Activated CD8-positive, alpha-beta memory T cell treated with anti-CD3 and anti-CD28 coated beads for 36 hours (primary cell): ENCODE results near the gene CTCFL. TPM values are rescaled to one million over a fixed set of nuclear protein-coding genes. Genes with fewer than 3 reads are reported as not detected.

Source experiments
- CTCF ChIA-PET: fragments of 350-600 bp; sonication (Branson Sonifier 250); formaldehyde crosslinking; loops from one replicate; lab custom pipeline; 2021; ENCODE audit warnings: antibody characterized with exemption; lab: Charles Lee
- POLR2A ChIA-PET: fragments of 350-600 bp; sonication (Branson Sonifier 250); formaldehyde crosslinking; loops from one replicate; lab custom pipeline; 2021; ENCODE audit warnings: antibody characterized with exemption; lab: Charles Lee
- total RNA-seq, 2 experiments: library from RNA; stranded (reverse); gene quantifications; one replicate each; pipeline ENCODE4 v1.2.3, GENCODE V29; 2021

The CTCFL gene
- not detected for total RNA-seq

- POLR2A ChIA-PET, result no interaction called here
- CTCF ChIA-PET, result no interaction called here
Observed at GRCh38 chr20:57524511-57525176, at the start of gene CTCFL. CTCFL (minus strand) TSS chr20:57525140; CDS start chr20:57524205, 935 bp downstream.

- ChIA-PET CTCF (no interaction called here), POLR2A (no interaction called here)
Observed at GRCh38 chr20:57573894-57574293, 49.0 kb upstream of the CTCFL start.

GRCh38 chr20:57573242-57573641, 48.3 kb upstream of the CTCFL start:
- ChIA-PET CTCF (no interaction called here), POLR2A (no interaction called here)

GRCh38 chr20:57571782-57572416, 47.0 kb upstream of the CTCFL start:
- ChIA-PET CTCF (no interaction called here), POLR2A (no interaction called here)

- CTCF ChIA-PET, result no interaction called here
- POLR2A ChIA-PET, result no interaction called here
Observed at GRCh38 chr20:57570920-57571319, 46.0 kb upstream of the CTCFL start.

GRCh38 chr20:57570145-57570850, 45.4 kb upstream of the CTCFL start:
- ChIA-PET CTCF (no interaction called here), POLR2A (no interaction called here)

- POLR2A ChIA-PET, result no interaction called here
- CTCF ChIA-PET, result no interaction called here
Observed at GRCh38 chr20:57568960-57569359, 44.0 kb upstream of the CTCFL start.

- CTCF ChIA-PET, result no interaction called here
- POLR2A ChIA-PET, result no interaction called here
Observed at GRCh38 chr20:57568088-57568896, 43.4 kb upstream of the CTCFL start.

GRCh38 chr20:57567471-57568079, 42.6 kb upstream of the CTCFL start:
- CTCF ChIA-PET, result interaction anchor here (0.6 kb wide), 1 partner anchor 27 kb away, joined by 3 read pairs; no protein-coding TSS in a partner anchor
- POLR2A ChIA-PET, result no interaction called here

GRCh38 chr20:57566803-57567459, 42.0 kb upstream of the CTCFL start:
- POLR2A ChIA-PET, result no interaction called here
- CTCF ChIA-PET, result interaction anchor here (0.6 kb wide), 1 partner anchor 27 kb away, joined by 3 read pairs; no protein-coding TSS in a partner anchor

GRCh38 chr20:57566399-57566798, 41.5 kb upstream of the CTCFL start:
- ChIA-PET CTCF (no interaction called here), POLR2A (no interaction called here)

- POLR2A ChIA-PET, result no interaction called here
- CTCF ChIA-PET, result interaction anchor here (0.7 kb wide), 1 partner anchor 30 kb away, joined by 3 read pairs; no protein-coding TSS in a partner anchor
Observed at GRCh38 chr20:57564951-57565642, 40.2 kb upstream of the CTCFL start.

GRCh38 chr20:57564180-57564802, 39.4 kb upstream of the CTCFL start:
- POLR2A ChIA-PET, result no interaction called here
- CTCF ChIA-PET, result interaction anchor here (0.7 kb wide), 1 partner anchor 30 kb away, joined by 3 read pairs; no protein-coding TSS in a partner anchor

- CTCF ChIA-PET, result no interaction called here
- POLR2A ChIA-PET, result no interaction called here
Observed at GRCh38 chr20:57563522-57563921, 38.6 kb upstream of the CTCFL start.

GRCh38 chr20:57562541-57563465, 37.9 kb upstream of the CTCFL start:
- POLR2A ChIA-PET, result no interaction called here
- CTCF ChIA-PET, result no interaction called here

- ChIA-PET CTCF (no interaction called here), POLR2A (no interaction called here)
Observed at GRCh38 chr20:57561356-57562279, 36.7 kb upstream of the CTCFL start.
